HepG2 (cell line): ENCODE measurements around the gene GNB1. TPM values are rescaled to one million over a fixed set of nuclear protein-coding genes. Genes with fewer than 3 reads are reported as not detected.
A peak's percentile ranks its signal among the peaks of the same experiment; 100 is the strongest.

Experiments
- AKNA ChIP-seq: sonication (generic); formaldehyde crosslinking; IDR thresholded peaks from 2 replicates; pipeline ENCODE4 v1.4.0; 2020; ENCODE audit warnings: missing genetic modification reagents, borderline replicate concordance
- ARHGAP35 ChIP-seq: sonication (generic); formaldehyde crosslinking; IDR thresholded peaks from 2 replicates; pipeline ENCODE4 v1.9.0; 2022; ENCODE audit warnings: mild to moderate bottlenecking, inconsistent platforms, moderate library complexity, missing genetic modification reagents, borderline replicate concordance
- BRD4 ChIP-seq: sonication (generic); formaldehyde crosslinking; IDR thresholded peaks from 2 replicates; pipeline ENCODE4 v1.4.0; 2020; ENCODE audit warnings: missing genetic modification reagents
- ETV6 ChIP-seq: sonication (generic); formaldehyde crosslinking; conservative IDR thresholded peaks from 2 replicates; pipeline ENCODE4 v1.4.0; 2020; ENCODE audit warnings: missing genetic modification reagents
- FOXA1 ChIP-seq, 2 experiments: fragments of 450-650 bp in 1 of 2; sonication (generic) in 1 of 2; formaldehyde crosslinking in 1 of 2; IDR thresholded peaks; 2 replicates each; pipeline versions ENCODE4 v1.4.0 to v1.6.1; 2016 to 2020; ENCODE audit warnings: missing genetic modification reagents in 1 of 2
- FOXC1 ChIP-seq: sonication (generic); formaldehyde crosslinking; IDR thresholded peaks from 2 replicates; pipeline ENCODE4 v1.8.0; 2022; ENCODE audit warnings: mild to moderate bottlenecking, missing genetic modification reagents, borderline replicate concordance
- JUND ChIP-seq: sonication (generic); formaldehyde crosslinking; IDR thresholded peaks from 2 replicates; pipeline ENCODE4 v1.8.0; 2022; ENCODE audit warnings: mild to moderate bottlenecking, missing genetic modification reagents
- NFYB ChIP-seq: sonication (generic); formaldehyde crosslinking; IDR thresholded peaks from 2 replicates; pipeline ENCODE4 v1.4.0; 2020; ENCODE audit warnings: missing genetic modification reagents
- SETDB1 ChIP-seq: sonication (generic); formaldehyde crosslinking; IDR thresholded peaks from 2 replicates; pipeline ENCODE4 v1.5.1; 2020; ENCODE audit warnings: missing genetic modification reagents, mild to moderate bottlenecking, borderline replicate concordance
- SIX1 ChIP-seq: sonication (generic); formaldehyde crosslinking; IDR thresholded peaks from 2 replicates; pipeline ENCODE4 v1.4.0; 2020; ENCODE audit warnings: missing genetic modification reagents, borderline replicate concordance
- SMARCE1 ChIP-seq: fragments of 450-650 bp; IDR thresholded peaks from 2 replicates; pipeline ENCODE4 v1.6.1; 2017; ENCODE audit warnings: borderline replicate concordance
- SNAPC5 ChIP-seq: sonication (generic); formaldehyde crosslinking; IDR thresholded peaks from 2 replicates; pipeline ENCODE4 v1.8.1; 2023; ENCODE audit warnings: mild to moderate bottlenecking, missing genetic modification reagents, borderline replicate concordance
- SOX6 ChIP-seq, 2 experiments: fragments of 450-650 bp in 1 of 2; sonication (generic) in 1 of 2; formaldehyde crosslinking in 1 of 2; IDR thresholded peaks; 2 replicates each; pipeline versions ENCODE4 v1.4.0 to v1.6.1; 2017 to 2020; ENCODE audit warnings: antibody characterized with exemption in 1 of 2, mild to moderate bottlenecking in 1 of 2, missing genetic modification reagents in 1 of 2
- SRY ChIP-seq: sonication (generic); formaldehyde crosslinking; IDR thresholded peaks from 2 replicates; pipeline ENCODE4 v1.8.0; 2022; ENCODE audit warnings: mild to moderate bottlenecking, missing genetic modification reagents
- THAP8 ChIP-seq: sonication (generic); formaldehyde crosslinking; IDR thresholded peaks from 2 replicates; pipeline ENCODE4 v1.5.1; 2020; ENCODE audit warnings: missing genetic modification reagents, mild to moderate bottlenecking, borderline replicate concordance
- ZEB1 ChIP-seq: IDR thresholded peaks from 2 replicates; pipeline ENCODE4 v1.6.1; 2012; ENCODE audit warnings: mild to moderate bottlenecking, low read depth, inconsistent platforms; ENCODE audit not compliant: insufficient replicate concordance
- ZMAT3 ChIP-seq: sonication (generic); formaldehyde crosslinking; conservative IDR thresholded peaks from 2 replicates; pipeline ENCODE4 v1.7.0; 2021; ENCODE audit warnings: missing genetic modification reagents
- ZNF33B ChIP-seq: sonication (generic); formaldehyde crosslinking; IDR thresholded peaks from 2 replicates; pipeline ENCODE4 v1.5.1; 2020; ENCODE audit warnings: mild to moderate bottlenecking, missing genetic modification reagents
- ZNF496 ChIP-seq: sonication (generic); formaldehyde crosslinking; IDR thresholded peaks from 2 replicates; pipeline ENCODE4 v1.8.1; 2023; ENCODE audit warnings: mild to moderate bottlenecking, moderate library complexity, missing genetic modification reagents; ENCODE audit not compliant: insufficient replicate concordance
- ZSCAN12 ChIP-seq: sonication (generic); formaldehyde crosslinking; IDR thresholded peaks from 2 replicates; pipeline ENCODE4 v1.9.0; 2021; ENCODE audit warnings: mild to moderate bottlenecking, missing genetic modification reagents
- ZSCAN31 ChIP-seq: sonication (generic); formaldehyde crosslinking; IDR thresholded peaks from 2 replicates; pipeline ENCODE4 v1.5.0; 2020; ENCODE audit warnings: low read depth, mild to moderate bottlenecking, missing genetic modification reagents
- polyA plus RNA-seq, 8 experiments: library from polyadenylated mRNA; depleted of rRNA in 3 of 8; stranded (reverse) in 7 of 8; unstranded in 1 of 8; fragments of >200 nt; fragmentation: Illumina TruSeq in 4 of 8; extraction: Trizol in 4 of 8; gene quantifications; 2 replicates each; pipeline versions ENCODE4 v1.2.1 to v1.2.3, GENCODE V29; 2011 to 2016; ENCODE audit warnings: low read depth in 4 of 8, missing spikeins in 1 of 8, mixed read lengths in 1 of 8; ENCODE audit not compliant: insufficient read depth in 1 of 8
- total RNA-seq, 5 experiments: library from RNA; depleted of rRNA; stranded (reverse); fragments of >200 nt; fragmentation: Illumina TruSeq; extraction: Trizol; gene quantifications; 2 replicates each; pipeline ENCODE4 v1.2.3, GENCODE V29; 2016; ENCODE audit warnings: low read depth in 1 of 5
- TF ChIP-seq, protein P1 (sequence below): sonication (generic); formaldehyde crosslinking; IDR thresholded peaks from 2 replicates; pipeline ENCODE4 v1.8.0; 2022; ENCODE audit warnings: missing genetic modification reagents, mild to moderate bottlenecking, inconsistent platforms, borderline replicate concordance

The GNB1 gene
- total and polyA plus RNA-seq, 2 of the 13 experiments (the other 11 are each of a cell fraction or from before 2014, with no cell fraction given) = 66.2 to 327 TPM

- no peak for TF ChIP-seq AKNA (CRISPR knock-in tag)
- peak; percentile 68; the same call in 1 of the 2 replicates for TF ChIP-seq FOXC1 (CRISPR knock-in tag)
- TF ChIP-seq ZNF496 (CRISPR knock-in tag) = no peak
- TF ChIP-seq SNAPC5 (CRISPR knock-in tag) = no peak
- no peak for TF ChIP-seq THAP8 (CRISPR knock-in tag)
- no peak for TF ChIP-seq SETDB1
- no peak for TF ChIP-seq ZEB1
- TF ChIP-seq SIX1 (CRISPR knock-in tag) = no peak
- no peak for TF ChIP-seq JUND (CRISPR knock-in tag)
- no peak for TF ChIP-seq NFYB (CRISPR knock-in tag)
- no peak for TF ChIP-seq ARHGAP35
- no peak for TF ChIP-seq BRD4 (CRISPR knock-in tag)
- TF ChIP-seq ZSCAN31 = no peak
- no peak for TF ChIP-seq ETV6 (CRISPR knock-in tag)
- TF ChIP-seq ZSCAN12 = no peak
- TF ChIP-seq SRY = no peak
- TF ChIP-seq SOX6 (IDR thresholded peaks at IDR 0.05) = no peak
- no peak for TF ChIP-seq SOX6 (CRISPR knock-in tag; IDR thresholded peaks at IDR 0.05)
- TF ChIP-seq, protein P1, sequence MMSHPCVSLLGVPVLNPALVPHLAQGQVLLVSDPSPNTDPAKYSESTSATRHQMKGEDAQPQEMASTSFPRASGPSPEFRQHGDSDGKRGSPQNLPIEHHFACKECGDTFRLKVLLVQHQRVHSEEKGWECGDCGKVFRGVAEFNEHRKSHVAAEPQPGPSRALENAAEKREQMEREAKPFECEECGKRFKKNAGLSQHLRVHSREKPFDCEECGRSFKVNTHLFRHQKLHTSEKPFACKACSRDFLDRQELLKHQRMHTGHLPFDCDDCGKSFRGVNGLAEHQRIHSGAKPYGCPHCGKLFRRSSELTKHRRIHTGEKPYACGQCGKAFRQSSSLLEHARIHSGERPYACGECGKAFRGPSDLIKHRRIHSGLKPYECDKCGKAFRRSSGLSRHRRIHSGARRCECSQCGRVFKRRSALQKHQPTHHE (CRISPR knock-in tag) = no peak
- TF ChIP-seq FOXA1 (IDR thresholded peaks at IDR 0.05) = no peak
- TF ChIP-seq FOXA1 (CRISPR knock-in tag; IDR thresholded peaks at IDR 0.05) = no peak
- TF ChIP-seq ZNF33B (CRISPR knock-in tag) = no peak
- TF ChIP-seq ZMAT3 (CRISPR knock-in tag) = no peak
- no peak for TF ChIP-seq SMARCE1
These were observed 15.6 kb upstream of the GNB1 start (continued) for GRCh38 chr1:1906185-1907097.
